ENCODE measurements around the gene CLEC18C. TPM values are rescaled to one million over a fixed set of nuclear protein-coding genes. Genes with fewer than 3 reads are reported as not detected.
A peak's percentile ranks its signal among the peaks of the same experiment; 100 is the strongest.
"Not testable (repeated sequence)": the region's sequence is repeated elsewhere in the genome, so short reads cannot be mapped to it uniquely, and the experiment has no call there.

CLEC18C gene
- total RNA-seq, 1 experiment from 2014 or later: 0.59 TPM

DNA sequence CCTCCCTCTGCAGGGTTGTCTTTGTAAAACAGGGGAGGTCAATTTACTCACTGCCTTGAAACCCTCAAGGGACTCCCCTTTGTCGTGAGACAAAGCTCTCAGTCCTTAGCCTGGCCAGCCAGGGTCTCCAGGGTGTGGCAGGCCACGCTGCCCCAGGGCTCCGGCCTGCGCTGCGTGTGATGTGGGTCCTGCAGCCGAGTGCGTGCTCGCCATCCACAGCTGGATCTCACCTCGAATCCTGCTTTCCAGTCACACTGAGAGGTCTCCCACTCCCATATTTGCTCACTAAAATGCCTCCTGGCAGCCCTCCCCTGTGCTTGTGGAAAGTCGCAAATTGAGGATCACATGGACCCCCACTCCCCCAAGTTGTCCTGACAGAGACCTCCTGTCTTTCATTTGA lies 10.0 kb upstream of the CLEC18C start (continued):
- no peak for TF ChIP-seq ZNF274 (IDR thresholded peaks at IDR 0.05; ENCODE audit: low read depth, low read length)
- TF ChIP-seq, protein P1, sequence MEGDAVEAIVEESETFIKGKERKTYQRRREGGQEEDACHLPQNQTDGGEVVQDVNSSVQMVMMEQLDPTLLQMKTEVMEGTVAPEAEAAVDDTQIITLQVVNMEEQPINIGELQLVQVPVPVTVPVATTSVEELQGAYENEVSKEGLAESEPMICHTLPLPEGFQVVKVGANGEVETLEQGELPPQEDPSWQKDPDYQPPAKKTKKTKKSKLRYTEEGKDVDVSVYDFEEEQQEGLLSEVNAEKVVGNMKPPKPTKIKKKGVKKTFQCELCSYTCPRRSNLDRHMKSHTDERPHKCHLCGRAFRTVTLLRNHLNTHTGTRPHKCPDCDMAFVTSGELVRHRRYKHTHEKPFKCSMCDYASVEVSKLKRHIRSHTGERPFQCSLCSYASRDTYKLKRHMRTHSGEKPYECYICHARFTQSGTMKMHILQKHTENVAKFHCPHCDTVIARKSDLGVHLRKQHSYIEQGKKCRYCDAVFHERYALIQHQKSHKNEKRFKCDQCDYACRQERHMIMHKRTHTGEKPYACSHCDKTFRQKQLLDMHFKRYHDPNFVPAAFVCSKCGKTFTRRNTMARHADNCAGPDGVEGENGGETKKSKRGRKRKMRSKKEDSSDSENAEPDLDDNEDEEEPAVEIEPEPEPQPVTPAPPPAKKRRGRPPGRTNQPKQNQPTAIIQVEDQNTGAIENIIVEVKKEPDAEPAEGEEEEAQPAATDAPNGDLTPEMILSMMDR (IDR thresholded peaks at IDR 0.05 in 2 of 3, conservative IDR thresholded peaks at IDR 0.05 in 1 of 3; ENCODE audit: borderline replicate concordance in 1 of 3, insufficient read depth in 1 of 3, low read depth in 2 of 3, low read length in 2 of 3): no peak
- TF ChIP-seq JUND (IDR thresholded peaks at IDR 0.05): no peak
- TF ChIP-seq RAD21 (IDR thresholded peaks at IDR 0.05; ENCODE audit: low read depth): no peak
- no peak for TF ChIP-seq TCF7L2 (IDR thresholded peaks at IDR 0.05; ENCODE audit: borderline replicate concordance, extremely low read depth, insufficient read depth, insufficient read length)
- no peak for TF ChIP-seq POLR2A (IDR thresholded peaks at IDR 0.05; ENCODE audit: borderline replicate concordance, extremely low read depth, insufficient read depth, insufficient read length)
- TF ChIP-seq ZFX (IDR thresholded peaks at IDR 0.05): no peak
- no peak for TF ChIP-seq ELF1 (IDR thresholded peaks at IDR 0.05; ENCODE audit: borderline replicate concordance, low read depth)
- TF ChIP-seq POLR2AphosphoS5 (IDR thresholded peaks at IDR 0.05; ENCODE audit: low read depth, low read length): no peak
- no peak for TF ChIP-seq SP1 (IDR thresholded peaks at IDR 0.05; ENCODE audit: low read depth)

DNA sequence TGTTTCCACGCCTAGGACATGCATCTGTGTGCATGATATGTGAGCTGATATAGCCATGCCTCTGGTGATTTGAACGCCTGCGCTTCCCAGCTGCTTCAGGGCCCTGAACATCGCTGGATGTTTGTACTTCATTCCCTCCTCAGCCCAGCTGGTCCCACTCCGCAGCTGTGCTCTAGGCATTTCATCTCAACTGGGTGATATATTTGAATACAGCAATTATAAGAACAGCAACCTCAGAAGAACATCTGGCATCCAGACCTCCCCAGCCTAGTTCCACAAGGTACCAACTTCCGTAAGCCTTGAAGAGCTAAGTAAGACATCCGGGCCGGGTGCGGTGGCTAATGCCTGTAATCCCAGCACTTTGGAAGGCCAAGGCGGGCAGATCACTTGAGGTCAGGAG lies 6.9 kb upstream of the CLEC18C start:
- H3K4me2 ChIP-seq (ENCODE audit: low read length); H3K27ac ChIP-seq (ENCODE audit: low read depth, low read length); H3K9ac ChIP-seq (ENCODE audit: low read length); H3K4me1 ChIP-seq (ENCODE audit: control insufficient read depth in 1 of 2, insufficient read depth in 2 of 2, low read length in 2 of 2); RAD21 ChIA-PET (ENCODE audit: low non-redundant PET in 1 of 2, low total read pairs in 2 of 2, uncharacterized antibody in 2 of 2, unreplicated experiment in 2 of 2); BruUV-seq (replicated peaks); ATAC-seq; CTCF ChIA-PET; H2AFZ ChIP-seq (ENCODE audit: low read depth, low read length, poor library complexity, severe bottlenecking); POLR2A ChIA-PET; H3K79me2 ChIP-seq (ENCODE audit: insufficient read depth, low read length); H3K9me2 ChIP-seq (ENCODE audit: insufficient read depth); H3K4me3 ChIP-seq (replicated peaks in 1 of 2; ENCODE audit: low read depth in 1 of 2, low read length in 2 of 2); H4K20me1 ChIP-seq (ENCODE audit: insufficient read depth); H3K27me3 ChIP-seq (ENCODE audit: insufficient read depth, low read length); H3K36me3 ChIP-seq (ENCODE audit: control insufficient read depth in 1 of 2, insufficient read depth in 2 of 2, low read length in 2 of 2); H3K9me3 ChIP-seq (ENCODE audit: control insufficient read depth in 1 of 2, insufficient read depth in 1 of 2, low read depth in 1 of 2, low read length in 2 of 2); DNase-seq (ENCODE audit: low read depth, low spot score): not testable (repeated sequence)
- intact Hi-C loops (cut with micrococcal nuclease): loop anchor here (10.0 kb wide), 1 partner anchor 88 kb away; the partner anchor contains the start of gene EXOSC6

DNA sequence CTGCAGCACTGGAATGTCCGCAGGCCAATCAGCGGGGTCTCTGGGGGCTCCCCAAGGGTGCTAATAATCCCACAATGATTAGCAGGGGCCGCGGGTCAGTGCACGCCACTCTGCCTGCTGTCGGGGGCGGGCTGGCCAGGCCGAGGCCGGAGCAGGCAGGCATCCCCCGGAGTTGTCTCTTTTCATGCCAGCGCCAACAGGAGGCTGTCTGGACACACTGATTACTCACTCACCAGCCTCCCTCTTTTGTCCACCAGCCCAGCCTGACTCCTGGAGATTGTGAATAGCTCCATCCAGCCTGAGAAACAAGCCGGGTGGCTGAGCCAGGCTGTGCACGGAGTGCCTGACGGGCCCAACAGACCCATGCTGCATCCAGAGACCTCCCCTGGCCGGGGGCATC lies 329 bp downstream of the CLEC18C start:
- H3K27ac ChIP-seq (ENCODE audit: low read depth, low read length); H3K4me2 ChIP-seq (ENCODE audit: low read length); H4K20me1 ChIP-seq (ENCODE audit: insufficient read depth); H3K79me2 ChIP-seq (ENCODE audit: insufficient read depth, low read length); POLR2A ChIA-PET; RAD21 ChIA-PET (ENCODE audit: low non-redundant PET in 1 of 2, low total read pairs in 2 of 2, uncharacterized antibody in 2 of 2, unreplicated experiment in 2 of 2); H2AFZ ChIP-seq (ENCODE audit: low read depth, low read length, poor library complexity, severe bottlenecking); CTCF ChIA-PET; BruUV-seq (replicated peaks); H3K9me2 ChIP-seq (ENCODE audit: insufficient read depth); intact Hi-C loops (cut with micrococcal nuclease); H3K9me3 ChIP-seq (ENCODE audit: control insufficient read depth in 1 of 2, insufficient read depth in 1 of 2, low read depth in 1 of 2, low read length in 2 of 2); ATAC-seq; H3K4me1 ChIP-seq (ENCODE audit: control insufficient read depth in 1 of 2, insufficient read depth in 2 of 2, low read length in 2 of 2); H3K36me3 ChIP-seq (ENCODE audit: control insufficient read depth in 1 of 2, insufficient read depth in 2 of 2, low read length in 2 of 2); DNase-seq (ENCODE audit: low read depth, low spot score); H3K4me3 ChIP-seq (replicated peaks in 1 of 2; ENCODE audit: low read depth in 1 of 2, low read length in 2 of 2); H3K27me3 ChIP-seq (ENCODE audit: insufficient read depth, low read length); H3K9ac ChIP-seq (ENCODE audit: low read length): not testable (repeated sequence)

DNA sequence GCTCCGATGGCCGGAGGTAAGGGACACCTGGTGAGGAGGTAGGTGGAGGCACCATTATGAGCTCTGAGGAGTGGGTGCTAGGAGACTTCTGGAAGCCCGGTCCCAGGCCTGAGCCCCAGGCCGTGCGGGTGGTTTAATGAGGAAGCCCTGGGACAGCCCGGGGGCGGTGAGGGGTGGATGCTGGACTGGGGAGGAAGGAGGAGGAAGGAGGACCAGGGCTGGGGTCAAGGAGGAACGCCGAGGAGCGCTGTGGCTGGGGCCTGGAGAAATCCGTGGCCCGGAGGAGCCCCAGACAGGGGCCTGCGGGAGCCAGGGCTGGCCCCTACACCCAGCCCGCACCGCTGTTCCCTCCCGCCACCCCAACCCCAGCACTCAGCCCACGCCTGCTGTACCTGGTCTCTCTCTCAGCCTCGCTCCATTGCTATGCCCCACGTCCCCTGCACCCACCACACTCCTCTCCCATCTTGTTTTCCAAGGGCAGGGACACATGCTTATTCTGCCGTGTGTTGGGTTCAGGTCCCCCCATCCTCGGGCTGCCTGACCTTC lies 873 bp downstream of the CLEC18C start:
- H3K4me2 ChIP-seq (ENCODE audit: low read length); H3K4me3 ChIP-seq (replicated peaks in 1 of 2; ENCODE audit: low read depth in 1 of 2, low read length in 2 of 2); RAD21 ChIA-PET (ENCODE audit: low non-redundant PET in 1 of 2, low total read pairs in 2 of 2, uncharacterized antibody in 2 of 2, unreplicated experiment in 2 of 2); H3K36me3 ChIP-seq (ENCODE audit: control insufficient read depth in 1 of 2, insufficient read depth in 2 of 2, low read length in 2 of 2); POLR2A ChIA-PET; H3K4me1 ChIP-seq (ENCODE audit: control insufficient read depth in 1 of 2, insufficient read depth in 2 of 2, low read length in 2 of 2); DNase-seq (ENCODE audit: low read depth, low spot score); H3K79me2 ChIP-seq (ENCODE audit: insufficient read depth, low read length); H3K27ac ChIP-seq (ENCODE audit: low read depth, low read length); intact Hi-C loops (cut with micrococcal nuclease); BruUV-seq (replicated peaks); H3K27me3 ChIP-seq (ENCODE audit: insufficient read depth, low read length); H3K9me2 ChIP-seq (ENCODE audit: insufficient read depth); H4K20me1 ChIP-seq (ENCODE audit: insufficient read depth); H3K9me3 ChIP-seq (ENCODE audit: control insufficient read depth in 1 of 2, insufficient read depth in 1 of 2, low read depth in 1 of 2, low read length in 2 of 2); H2AFZ ChIP-seq (ENCODE audit: low read depth, low read length, poor library complexity, severe bottlenecking); H3K9ac ChIP-seq (ENCODE audit: low read length); CTCF ChIA-PET: not testable (repeated sequence)
- ATAC-seq: peak; percentile 19; the same call in 1 of the 2 replicates
